IPS-20b (cell line): ENCODE results near the gene MT1H.

Source experiments
- H3K27ac ChIP-seq: one replicate; pipeline ENCODE4 v1.5.1; 2013; ENCODE audit warnings: low read length
- H3K27me3 ChIP-seq: 2 replicates; pipeline ENCODE4 v1.6.1; 2013; ENCODE audit warnings: mild to moderate bottlenecking, low read length, inconsistent platforms; ENCODE audit not compliant: insufficient read depth
- H3K36me3 ChIP-seq: 2 replicates; pipeline ENCODE4 v1.6.1; 2013; ENCODE audit warnings: low read depth, mild to moderate bottlenecking, inconsistent platforms, low read length, moderate library complexity; ENCODE audit not compliant: insufficient read depth
- H3K4me1 ChIP-seq: 2 replicates; pipeline ENCODE4 v1.6.1; 2013; ENCODE audit warnings: mild to moderate bottlenecking, control low read depth, inconsistent platforms, low read length, moderate library complexity; ENCODE audit not compliant: insufficient read depth
- H3K4me3 ChIP-seq: 2 replicates; pipeline ENCODE4 v1.5.1; 2013; ENCODE audit warnings: mild to moderate bottlenecking, low read length, inconsistent platforms
- H3K9ac ChIP-seq: 2 replicates; pipeline ENCODE4 v1.6.1; 2013; ENCODE audit warnings: low read depth, mild to moderate bottlenecking, inconsistent platforms, low read length, moderate library complexity
- H3K9me3 ChIP-seq: 2 replicates; pipeline ENCODE4 v1.6.1; 2013; ENCODE audit warnings: mild to moderate bottlenecking, low read depth, low read length, inconsistent platforms; ENCODE audit not compliant: insufficient read depth

MT1H gene

GRCh38 chr16:56630134-56630533 lies 39.5 kb upstream of the MT1H start:
- Histone ChIP-seq H3K36me3 (no peaks in the 10 kb centered on the region), H3K9ac (no peak overlapping the region), H3K4me3 (no peak overlapping the region), H3K9me3 (no peaks in the 10 kb centered on the region), H3K27me3 (peaks cover 100% of the 10 kb centered on the region), H3K4me1 (peaks cover 5% of the 10 kb centered on the region; the same call in 1 of the 2 replicates), H3K27ac (no peak overlapping the region)

- H3K4me3 ChIP-seq: no peak overlapping the region
- H3K36me3 ChIP-seq: no peaks in the 10 kb centered on the region
- no peak overlapping the region for H3K27ac ChIP-seq
- no peak overlapping the region for H3K9ac ChIP-seq
- H3K27me3 ChIP-seq: peaks cover 100% of the 10 kb centered on the region
- H3K4me1 ChIP-seq: peaks cover 3% of the 10 kb centered on the region; the same call in 1 of the 2 replicates
- no peaks in the 10 kb centered on the region for H3K9me3 ChIP-seq
Measured at GRCh38 chr16:56631197-56631596, 38.4 kb upstream of the MT1H start.

- Histone ChIP-seq H3K27me3 (peaks cover 100% of the 10 kb centered on the region), H3K4me3 (peak overlapping the region; percentile 47; the same call in 1 of the 2 replicates), H3K4me1 (peaks cover 3% of the 10 kb centered on the region; the same call in 1 of the 2 replicates), H3K9ac (no peak overlapping the region), H3K36me3 (no peaks in the 10 kb centered on the region), H3K9me3 (no peaks in the 10 kb centered on the region), H3K27ac (no peak overlapping the region)
Measured at GRCh38 chr16:56631832-56632155, 37.8 kb upstream of the MT1H start.

- Histone ChIP-seq H3K27me3 (peaks cover 100% of the 10 kb centered on the region), H3K9ac (no peak within 1 kb of the TSS), H3K27ac (no peak within 1 kb of the TSS), H3K36me3 (no peaks in the 10 kb centered on the region), H3K4me1 (peaks cover 3% of the 10 kb centered on the region; the same call in 1 of the 2 replicates), H3K4me3 (peak within 1 kb of the TSS; percentile 47; the same call in 1 of the 2 replicates), H3K9me3 (no peaks in the 10 kb centered on the region)
Measured at GRCh38 chr16:56632156-56632847, 37.3 kb upstream of the MT1H start, which contains the start of gene MT1M. TSS of gene MT1M (plus strand) at chr16:56632659. CDS start at chr16:56632732, 73 bp downstream.

- peaks cover 100% of the 10 kb centered on the region for H3K27me3 ChIP-seq
- H3K36me3 ChIP-seq: no peaks in the 10 kb centered on the region
- H3K4me3 ChIP-seq: peak overlapping the region; percentile 47; the same call in 1 of the 2 replicates
- no peak overlapping the region for H3K9ac ChIP-seq
- H3K4me1 ChIP-seq: peaks cover 3% of the 10 kb centered on the region; the same call in 1 of the 2 replicates
- H3K27ac ChIP-seq: no peak overlapping the region
- no peaks in the 10 kb centered on the region for H3K9me3 ChIP-seq
Measured at GRCh38 chr16:56632848-56633365, 36.7 kb upstream of the MT1H start.

GRCh38 chr16:56633535-56633934 lies 36.1 kb upstream of the MT1H start:
- Histone ChIP-seq H3K4me1 (peaks cover 3% of the 10 kb centered on the region; the same call in 1 of the 2 replicates), H3K27ac (no peak overlapping the region), H3K27me3 (peaks cover 100% of the 10 kb centered on the region), H3K9me3 (no peaks in the 10 kb centered on the region), H3K4me3 (no peak overlapping the region), H3K36me3 (no peaks in the 10 kb centered on the region), H3K9ac (no peak overlapping the region)

GRCh38 chr16:56634715-56635440 lies 34.7 kb upstream of the MT1H start:
- Histone ChIP-seq H3K4me3 (0 out of 2 replicates have a peak overlapping the region, but pooled peaks have one; percentile 27), H3K36me3 (no peaks in the 10 kb centered on the region), H3K4me1 (peaks cover 3% of the 10 kb centered on the region; the same call in 1 of the 2 replicates), H3K27me3 (peaks cover 100% of the 10 kb centered on the region), H3K27ac (no peak overlapping the region), H3K9ac (no peak overlapping the region), H3K9me3 (no peaks in the 10 kb centered on the region; the same call in 1 of the 2 replicates)

- H3K9ac ChIP-seq: no peak overlapping the region
- no peak overlapping the region for H3K27ac ChIP-seq
- no peaks in the 10 kb centered on the region; the same call in 1 of the 2 replicates for H3K9me3 ChIP-seq
- H3K4me1 ChIP-seq: peaks cover 3% of the 10 kb centered on the region; the same call in 1 of the 2 replicates
- no peaks in the 10 kb centered on the region for H3K36me3 ChIP-seq
- H3K4me3 ChIP-seq: 0 out of 2 replicates have a peak overlapping the region, but pooled peaks have one; percentile 27
- peaks cover 100% of the 10 kb centered on the region for H3K27me3 ChIP-seq
Measured at GRCh38 chr16:56635441-56635967, 34.1 kb upstream of the MT1H start.

GRCh38 chr16:56636616-56637413 lies 32.8 kb upstream of the MT1H start:
- Histone ChIP-seq H3K9ac (no peak overlapping the region), H3K27me3 (peaks cover 100% of the 10 kb centered on the region), H3K36me3 (no peaks in the 10 kb centered on the region), H3K4me1 (peaks cover 3% of the 10 kb centered on the region; the same call in 1 of the 2 replicates), H3K4me3 (no peak overlapping the region), H3K27ac (no peak overlapping the region), H3K9me3 (no peaks in the 10 kb centered on the region; the same call in 1 of the 2 replicates)

- Histone ChIP-seq H3K4me1 (peaks cover 3% of the 10 kb centered on the region; the same call in 1 of the 2 replicates), H3K4me3 (peak within 1 kb of the TSS; percentile 47), H3K9ac (no peak within 1 kb of the TSS), H3K36me3 (no peaks in the 10 kb centered on the region), H3K27ac (no peak within 1 kb of the TSS), H3K9me3 (no peaks in the 10 kb centered on the region; the same call in 1 of the 2 replicates), H3K27me3 (peaks cover 100% of the 10 kb centered on the region)
Measured at GRCh38 chr16:56637814-56638750, 31.5 kb upstream of the MT1H start, which contains the start of gene MT1A. TSS of gene MT1A (plus strand) at chr16:56638666. CDS start at chr16:56638739, 73 bp downstream.
